ENCODE data around the gene PLEKHA8.
A peak's percentile ranks its signal among the peaks of the same experiment; 100 is the strongest.

PLEKHA8 gene

GRCh38 chr7:30148426-30148825 is 120.2 kb downstream of the PLEKHA8 start:
- DNase-seq: no peak

DNA sequence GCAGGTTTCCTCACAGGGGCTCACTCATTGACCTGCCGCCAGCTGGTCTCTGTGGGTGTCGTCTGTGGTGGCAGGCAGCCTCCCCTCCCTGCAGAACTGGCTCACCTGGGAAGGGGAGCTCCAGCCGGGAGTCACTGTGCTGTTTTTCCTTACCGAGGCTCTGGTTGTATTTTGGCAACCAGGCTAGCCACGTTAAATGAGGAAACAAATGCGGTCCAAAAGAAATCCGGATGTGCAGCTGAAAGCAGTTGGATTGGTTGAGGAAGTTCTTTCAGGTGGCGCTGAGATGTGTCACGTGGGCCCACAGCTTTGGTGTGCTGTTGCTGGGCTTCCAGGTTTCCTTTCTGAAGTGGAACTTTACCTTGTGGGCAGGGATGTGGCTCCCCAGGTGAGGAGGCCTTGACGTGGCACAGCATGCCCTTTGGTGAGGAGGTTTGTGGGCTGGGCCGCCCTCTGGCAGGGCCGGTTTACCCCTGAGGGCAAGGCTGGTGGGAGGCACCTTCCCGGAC is 120.8 kb downstream of the PLEKHA8 start:
- DNase-seq: no peak

DNA sequence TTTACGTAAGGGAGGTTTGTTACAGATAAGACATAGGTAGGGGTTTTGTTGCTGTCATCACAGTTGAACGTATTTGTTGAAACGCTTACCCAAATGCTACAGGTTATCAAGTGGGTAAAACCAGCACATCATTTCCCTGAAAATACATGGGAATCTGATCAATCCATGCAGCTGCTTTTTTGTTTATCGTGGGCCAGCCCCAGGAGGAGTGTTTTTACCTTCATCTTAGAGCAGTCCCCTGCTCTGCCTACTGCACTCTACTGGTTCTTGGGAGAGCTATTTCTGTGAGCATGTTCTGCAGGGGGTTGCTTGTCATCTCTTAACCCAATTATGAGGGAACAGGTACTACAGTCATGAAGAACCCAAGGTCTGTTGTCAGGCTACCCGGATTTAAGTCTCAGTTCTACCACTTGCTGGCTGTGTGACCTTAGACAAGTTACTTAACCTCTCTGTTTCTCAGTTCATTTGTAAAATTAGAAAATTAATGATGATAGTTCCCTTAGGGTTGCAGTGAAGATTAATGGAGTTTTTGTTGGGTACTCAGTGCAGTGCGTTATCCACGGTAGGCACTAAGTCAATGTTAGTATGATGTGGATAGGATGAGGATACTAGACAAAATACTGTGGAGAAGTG is 121.5 kb downstream of the PLEKHA8 start:
- DNase-seq: no peak

GRCh38 chr7:30150711-30151110 is 122.5 kb downstream of the PLEKHA8 start:
- DNase-seq: no peak

GRCh38 chr7:30154111-30154587 is 125.9 kb downstream of the PLEKHA8 start:
- DNase-seq: no peak

- no peak for DNase-seq
These were observed 127.3 kb downstream of the PLEKHA8 start for GRCh38 chr7:30155481-30155880.

DNA sequence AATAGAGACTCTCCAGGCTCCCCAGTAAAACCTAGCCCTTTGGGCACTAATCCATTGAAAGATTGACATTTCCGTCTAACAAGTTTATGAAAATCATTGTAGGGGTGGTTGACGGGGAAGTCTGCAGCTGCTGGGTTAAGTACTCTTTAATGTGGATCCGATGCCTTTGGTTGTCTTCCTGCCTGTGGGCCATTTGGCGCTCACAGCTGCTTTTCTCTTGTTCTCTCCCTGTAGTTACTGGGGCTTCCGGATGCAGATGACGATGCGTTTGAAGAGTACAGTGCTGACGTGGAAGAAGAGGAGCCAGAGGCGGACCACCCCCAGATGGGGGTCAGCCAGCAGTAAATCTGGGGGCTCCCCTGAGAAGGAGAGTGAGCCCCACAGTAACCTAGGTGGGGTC is 129.0 kb downstream of the PLEKHA8 start:
- no peak for DNase-seq

DNA sequence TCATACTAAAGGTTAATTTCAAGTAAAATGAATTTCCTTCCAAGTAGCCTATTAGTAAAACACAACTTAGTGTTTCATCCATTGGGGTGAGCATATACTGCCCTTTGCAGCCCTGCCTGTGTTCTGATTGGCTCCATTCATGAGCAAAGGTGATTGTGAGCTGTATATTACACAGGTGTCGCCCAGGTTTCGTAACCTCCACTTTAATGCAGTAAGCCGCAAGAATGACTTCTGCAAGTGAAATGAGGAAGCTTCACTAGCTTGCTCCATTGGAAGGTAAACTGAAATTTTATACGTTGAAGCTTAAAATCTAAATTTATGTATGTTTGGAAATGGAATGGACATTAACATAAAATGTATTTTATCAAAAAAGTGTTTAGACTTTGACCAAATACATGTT is 131.0 kb downstream of the PLEKHA8 start:
- DNase-seq: no peak

GRCh38 chr7:30159698-30160143 is 131.5 kb downstream of the PLEKHA8 start:
- peak; percentile 37 for DNase-seq

DNA sequence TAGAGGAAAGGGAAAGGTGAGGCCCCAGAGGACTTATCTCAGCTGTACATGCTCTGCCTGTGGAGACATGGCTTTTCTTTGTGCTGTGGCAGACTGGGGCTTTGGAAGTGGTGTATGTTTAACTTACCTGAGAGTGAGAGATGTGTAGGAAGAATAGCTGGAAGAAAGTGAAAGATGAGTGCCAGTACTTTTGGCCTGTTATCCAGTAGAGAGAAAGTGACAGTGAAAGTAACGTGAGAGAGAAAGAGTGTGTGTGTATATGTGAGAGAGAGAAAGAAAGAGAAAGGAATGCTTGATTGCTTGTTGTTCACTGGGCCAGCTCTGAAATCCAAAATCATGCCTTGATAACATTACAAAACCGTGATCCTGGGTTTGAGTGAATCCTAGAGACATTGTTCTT is 132.1 kb downstream of the PLEKHA8 start:
- no peak for DNase-seq

GRCh38 chr7:30162133-30162532 is 133.9 kb downstream of the PLEKHA8 start:
- DNase-seq: no peak

DNA sequence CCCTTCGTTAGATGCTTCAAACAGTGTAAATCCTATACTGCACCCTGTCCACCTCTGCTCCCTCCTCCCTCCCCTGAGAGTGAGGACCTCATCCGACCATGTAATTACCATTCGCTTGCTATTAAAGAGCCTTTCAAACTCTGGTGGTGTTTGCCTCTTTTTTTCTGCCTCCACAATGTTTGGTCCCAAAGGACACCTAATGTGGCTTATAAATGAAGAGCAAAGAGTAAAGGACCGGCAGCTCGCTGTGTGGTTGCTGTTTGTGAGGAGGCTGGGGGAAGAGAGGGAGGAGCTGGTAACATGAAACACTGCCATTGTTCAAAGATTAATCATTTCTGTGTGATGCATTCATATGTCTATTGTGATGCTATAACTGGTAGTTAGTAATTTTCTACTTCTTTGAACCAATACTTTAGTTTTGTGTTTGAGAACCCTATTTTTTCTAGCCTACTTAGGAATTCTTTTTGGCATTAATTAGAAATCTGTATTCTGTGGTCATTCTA is 134.5 kb downstream of the PLEKHA8 start:
- DNase-seq: peak; percentile 67

- no peak for DNase-seq
These were observed 135.2 kb downstream of the PLEKHA8 start for GRCh38 chr7:30163231-30163894.

DNA sequence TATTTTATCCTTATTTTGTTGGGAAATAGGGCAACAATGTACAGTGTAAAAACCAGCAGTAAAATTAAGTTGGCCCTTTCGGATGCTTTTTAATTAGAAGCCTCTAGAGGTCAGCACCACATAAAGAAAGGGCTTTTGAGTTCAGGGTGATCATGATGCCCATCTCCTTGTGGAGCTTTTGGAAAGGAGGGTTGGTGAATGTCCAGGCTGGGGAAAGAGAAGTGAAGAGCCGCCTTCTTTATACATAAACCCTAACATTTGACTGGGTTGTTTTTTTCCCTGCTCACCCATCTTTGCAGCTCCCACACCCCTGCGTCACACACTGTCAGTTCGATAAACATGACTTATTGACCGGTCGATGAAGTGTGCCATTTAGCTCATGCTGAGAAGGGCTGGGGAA is 136.4 kb downstream of the PLEKHA8 start:
- peak; percentile 70 for DNase-seq

- no peak for DNase-seq
These were observed 137.4 kb downstream of the PLEKHA8 start for GRCh38 chr7:30165590-30165989.

GRCh38 chr7:30166155-30166840 is 138.1 kb downstream of the PLEKHA8 start:
- DNase-seq: no peak

DNA sequence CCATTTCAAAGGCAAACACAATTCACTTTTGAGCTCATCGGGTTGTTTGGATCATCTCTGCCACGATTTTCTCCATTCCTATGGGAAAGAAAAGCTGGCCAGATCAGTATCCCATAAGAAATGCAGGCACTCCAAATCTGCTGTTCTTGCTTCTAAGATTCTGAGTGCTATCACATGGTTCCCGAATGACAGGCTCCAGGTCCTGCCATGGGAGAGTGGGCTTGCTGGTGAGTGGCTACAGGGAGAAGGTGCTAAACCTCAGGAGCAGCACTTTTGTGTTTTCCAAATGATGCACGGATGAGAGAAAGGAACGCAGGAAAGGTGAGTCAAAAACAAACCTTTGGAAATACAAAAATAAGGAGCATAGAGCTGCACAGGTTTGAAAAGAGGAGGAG is 138.6 kb downstream of the PLEKHA8 start:
- DNase-seq: no peak

GRCh38 chr7:30167901-30168300 is 139.7 kb downstream of the PLEKHA8 start:
- no peak for DNase-seq

DNA sequence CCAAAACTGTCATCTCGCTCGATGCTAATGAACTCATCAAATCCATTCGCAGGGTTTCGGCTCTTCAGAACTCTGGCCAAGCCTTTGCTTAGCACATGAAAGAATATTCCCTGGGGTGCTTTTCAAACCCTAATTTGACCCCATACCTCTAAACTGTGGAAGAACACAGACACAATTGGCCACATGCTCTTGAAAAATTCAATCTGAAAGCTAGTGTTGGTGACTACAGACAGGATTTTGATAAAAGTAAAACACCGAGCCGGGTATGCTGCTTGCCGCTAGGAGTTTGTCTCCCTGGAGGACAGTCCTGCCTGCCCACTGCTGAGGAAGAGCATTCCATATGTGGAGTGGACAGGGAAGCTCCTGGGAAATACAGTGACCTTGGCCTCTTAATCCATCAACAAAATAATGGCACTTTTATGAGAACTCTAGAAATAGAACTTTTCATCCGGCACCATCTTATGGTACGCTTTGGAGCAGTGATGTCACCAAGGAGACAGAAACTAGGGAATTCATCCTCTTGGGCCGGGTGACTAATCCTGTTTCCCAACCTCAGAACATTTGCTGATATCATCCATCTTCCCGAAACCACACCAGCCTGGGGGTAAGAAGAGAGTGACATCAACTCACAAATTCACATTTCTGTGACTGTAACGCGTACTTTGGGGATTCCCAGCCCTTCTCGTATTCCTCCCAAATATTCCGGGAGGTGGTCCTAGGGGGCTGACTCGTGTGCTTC is 140.8 kb downstream of the PLEKHA8 start:
- DNase-seq: peak; percentile 97

DNA sequence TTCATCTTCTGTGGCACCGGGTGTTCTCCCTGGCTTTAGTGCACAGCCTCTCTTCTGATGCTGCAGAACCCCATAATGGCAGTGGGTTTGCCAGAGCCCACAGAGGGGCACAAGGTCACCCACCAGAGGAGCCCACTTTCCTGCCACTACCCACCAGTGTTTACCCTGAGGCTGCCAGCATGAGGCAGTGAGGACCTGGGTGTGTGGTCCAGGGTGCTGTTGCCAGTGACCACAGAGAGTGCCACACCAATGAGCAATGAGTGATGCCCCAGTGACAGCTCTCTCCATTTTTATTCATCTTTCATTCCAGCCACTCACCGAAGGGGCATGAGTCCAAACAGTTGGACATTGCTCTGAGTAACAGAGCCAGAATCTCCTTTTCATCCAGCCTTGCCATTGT is 141.4 kb downstream of the PLEKHA8 start:
- DNase-seq: peak; percentile 74

GRCh38 chr7:30170476-30171205 is 142.4 kb downstream of the PLEKHA8 start:
- no peak for DNase-seq

GRCh38 chr7:30171766-30172447 is 143.7 kb downstream of the PLEKHA8 start:
- DNase-seq: peak; percentile 85
